ENCODE measurements around the gene YOD1.
A peak's percentile ranks its signal among the peaks of the same experiment; 100 is the strongest.
"Not testable (repeated sequence)": the region's sequence is repeated elsewhere in the genome, so short reads cannot be mapped to it uniquely, and the experiment has no call there.

Gene YOD1

DNA sequence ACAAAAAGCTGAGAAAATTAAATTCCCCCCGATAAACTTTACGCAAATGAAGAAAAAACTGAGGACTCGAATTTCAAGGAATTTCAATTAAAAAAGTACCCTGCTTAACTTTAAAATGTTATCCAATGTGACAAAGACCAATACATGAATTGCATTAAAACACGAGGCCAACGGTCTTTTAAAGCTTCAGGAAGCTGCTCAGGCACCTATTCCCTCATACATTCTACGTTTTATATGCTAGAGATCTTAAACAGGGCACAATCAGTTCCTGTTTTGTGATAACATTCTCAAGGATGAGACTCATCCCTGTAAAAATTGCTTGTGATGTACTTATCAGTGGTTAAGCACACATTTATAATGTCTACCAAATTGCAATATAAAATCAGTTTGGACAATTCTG is 3.0 kb downstream of the YOD1 start:
- DNase-seq, result no peak

DNA sequence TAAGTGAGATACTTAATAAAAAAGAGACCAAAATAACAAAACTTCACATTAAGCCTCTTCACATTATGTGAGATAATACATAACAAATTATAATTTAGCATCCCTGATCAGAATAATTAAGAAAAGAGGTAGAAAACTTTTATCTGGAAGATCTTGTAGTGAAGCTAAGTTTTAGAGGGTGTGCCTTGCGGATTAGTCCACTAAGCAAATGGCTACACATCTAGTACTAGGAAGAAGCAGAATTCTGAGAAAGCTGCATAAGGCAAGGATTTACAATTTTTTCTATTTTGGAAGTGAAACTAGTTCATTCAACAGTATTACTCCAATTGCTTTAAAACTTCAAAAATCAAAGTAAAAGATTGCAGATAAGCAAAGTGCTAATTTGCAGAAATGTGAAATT is 3.5 kb downstream of the YOD1 start:
- DNase-seq, result no peak

DNA sequence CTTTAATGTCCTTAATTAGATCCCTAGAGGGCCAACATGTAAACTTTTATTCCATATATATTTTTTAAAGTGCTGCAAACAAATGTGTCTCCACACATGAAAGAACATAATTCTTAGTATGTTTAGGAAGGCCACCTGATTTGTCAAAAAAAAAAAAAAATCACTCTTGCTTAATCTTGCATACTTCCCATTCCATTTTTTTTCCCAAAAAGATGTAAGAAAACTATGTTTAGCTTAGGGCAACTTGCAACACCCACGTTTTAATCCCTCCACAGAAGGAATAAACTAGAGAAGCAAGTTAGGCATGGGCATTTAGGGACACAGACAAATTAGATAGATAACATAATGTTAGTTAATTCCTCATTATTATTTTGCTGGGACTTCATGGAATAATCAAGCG is 5.6 kb downstream of the YOD1 start:
- DNase-seq, result no peak

DNA sequence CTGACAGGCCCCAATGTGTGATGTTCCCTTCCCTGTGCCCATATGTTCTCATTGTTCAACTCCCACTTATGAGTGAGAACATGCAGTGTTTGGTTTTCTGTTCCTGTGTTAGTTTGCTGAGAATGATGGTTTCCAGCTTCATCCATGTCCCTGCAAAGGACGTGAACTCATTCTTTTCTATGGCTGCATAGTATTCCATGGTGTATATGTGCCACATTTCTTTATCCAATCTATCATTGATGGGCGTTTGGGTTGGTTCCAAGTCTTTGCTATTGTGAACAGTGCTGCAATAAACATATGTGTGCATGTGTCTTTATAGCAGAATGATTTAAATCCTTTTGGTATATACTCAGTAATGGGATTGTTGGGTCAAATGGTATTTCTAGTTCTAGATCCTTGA is 9.6 kb downstream of the YOD1 start:
- not testable (repeated sequence) for DNase-seq

DNA sequence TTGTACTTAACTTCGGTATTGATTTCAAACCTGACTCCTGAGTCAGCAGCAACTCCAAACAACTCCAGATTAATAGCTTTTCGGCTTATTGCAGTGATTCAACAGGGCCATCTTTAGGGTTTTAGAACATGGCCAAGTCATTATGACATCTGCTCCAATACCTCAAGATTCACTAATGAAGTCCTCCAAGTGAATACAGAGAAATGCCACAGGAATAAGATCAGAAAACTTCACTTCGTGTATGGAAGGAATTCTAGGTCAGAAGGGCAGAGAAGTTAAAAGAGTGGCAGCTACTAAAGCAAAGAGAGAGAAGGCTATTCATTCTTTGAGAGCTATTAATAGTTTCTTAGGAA is 10.9 kb downstream of the YOD1 start:
- peak; percentile 56 for DNase-seq

DNA sequence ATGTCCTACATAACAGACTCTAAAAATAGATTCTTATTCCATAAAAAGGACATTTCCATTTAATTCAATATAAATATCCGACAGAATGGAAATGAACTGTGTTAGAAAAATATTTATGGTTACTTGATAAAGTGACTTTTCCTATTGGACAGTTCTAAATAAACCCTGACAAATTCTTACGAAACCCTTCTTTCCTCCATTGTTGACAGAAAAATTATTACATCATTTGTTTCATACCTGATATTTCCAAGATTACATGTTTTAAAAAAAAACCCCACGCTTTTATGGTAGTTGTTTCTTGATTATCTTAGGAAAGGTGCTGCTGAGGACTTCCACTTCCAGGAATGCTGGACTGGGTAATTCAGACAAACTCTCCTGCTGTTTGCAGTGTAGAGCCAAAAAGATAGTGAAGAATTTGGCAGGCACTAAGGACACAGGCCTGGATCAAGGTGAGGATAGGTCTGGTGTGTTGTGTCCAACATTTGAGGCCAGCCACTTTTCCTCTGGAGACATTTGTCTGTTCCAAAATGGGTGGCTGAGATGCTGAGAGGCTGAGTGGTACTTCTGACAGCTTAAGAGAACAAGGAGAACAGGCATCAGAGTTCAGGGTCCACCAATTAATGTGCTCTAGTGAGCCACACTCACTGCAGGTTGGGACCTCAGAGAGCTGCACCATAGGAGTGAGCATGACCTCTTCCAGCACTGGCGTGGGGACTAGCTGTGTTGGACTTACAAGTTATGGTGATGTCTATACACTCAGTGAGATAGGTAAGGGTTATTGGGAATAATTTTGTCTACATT is 11.4 kb downstream of the YOD1 start:
- no peak for DNase-seq

DNA sequence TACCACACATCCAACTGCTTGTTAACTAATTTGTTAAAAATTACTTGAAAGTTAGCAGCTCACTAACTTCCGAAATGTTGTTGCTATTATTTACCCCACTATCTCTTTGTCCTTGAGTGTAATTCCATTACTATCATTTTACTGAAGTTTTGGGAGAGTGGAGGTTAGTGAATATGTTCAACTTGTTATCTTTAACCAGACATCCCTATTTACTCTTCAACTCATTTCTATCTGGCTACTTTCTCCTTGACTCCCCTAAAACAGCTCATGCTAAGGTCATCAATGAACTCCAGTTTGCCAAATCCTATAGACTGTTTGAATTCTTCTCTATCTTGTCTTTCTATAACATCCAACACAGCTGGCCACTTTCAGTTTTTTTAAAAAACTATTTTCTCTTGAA is 14.1 kb downstream of the YOD1 start:
- DNase-seq, result no peak

DNA sequence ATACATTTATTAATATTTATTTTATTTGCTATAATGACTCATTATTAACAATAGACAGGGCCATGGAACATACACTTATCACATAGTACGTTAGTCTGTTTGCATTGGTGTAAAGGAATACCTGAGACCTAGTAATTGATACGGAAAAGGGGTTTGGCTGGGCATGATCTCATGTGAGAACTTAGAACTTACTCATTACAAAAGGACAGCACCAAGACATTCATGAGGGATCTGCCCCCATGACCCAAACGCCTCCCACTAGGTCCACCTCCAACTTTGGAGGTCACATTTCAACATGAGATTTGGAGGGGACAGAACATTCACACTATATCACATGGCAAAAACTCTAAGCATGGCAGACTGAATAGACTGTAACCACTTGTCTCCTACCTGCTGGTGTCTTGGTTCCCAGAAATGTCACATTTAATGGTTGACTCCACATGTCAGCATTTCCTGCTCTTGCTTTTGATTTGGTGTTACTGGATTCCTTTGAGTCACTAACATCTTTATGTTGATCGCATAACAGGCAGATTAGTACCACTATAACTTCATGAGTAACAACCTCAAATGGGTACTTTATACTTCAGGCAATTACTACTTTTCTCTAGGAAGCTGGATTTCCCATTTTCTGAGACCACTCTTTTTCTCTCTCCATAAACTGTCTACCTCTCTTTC is 15.0 kb downstream of the YOD1 start:
- DNase-seq, result no peak

DNA sequence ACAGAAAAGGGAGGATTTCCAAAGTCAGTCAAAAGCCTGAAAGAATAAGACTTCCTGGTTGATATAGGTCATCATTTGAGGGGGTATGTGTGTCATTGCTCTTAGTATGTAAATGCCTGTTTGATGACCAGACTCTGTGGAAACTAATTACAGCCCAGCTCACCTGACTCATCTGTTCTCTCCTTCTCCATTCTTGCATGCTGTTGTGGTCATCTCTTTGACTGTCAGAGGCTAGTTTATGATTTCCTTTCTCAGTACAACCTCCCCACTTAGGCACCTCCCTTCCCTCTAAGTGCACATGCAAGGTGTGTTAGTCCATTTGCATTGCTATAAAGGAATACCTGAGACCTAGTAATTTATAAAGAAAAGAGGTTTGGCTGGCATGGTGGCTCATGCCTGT is 16.0 kb downstream of the YOD1 start:
- peak; percentile 53 for DNase-seq

DNA sequence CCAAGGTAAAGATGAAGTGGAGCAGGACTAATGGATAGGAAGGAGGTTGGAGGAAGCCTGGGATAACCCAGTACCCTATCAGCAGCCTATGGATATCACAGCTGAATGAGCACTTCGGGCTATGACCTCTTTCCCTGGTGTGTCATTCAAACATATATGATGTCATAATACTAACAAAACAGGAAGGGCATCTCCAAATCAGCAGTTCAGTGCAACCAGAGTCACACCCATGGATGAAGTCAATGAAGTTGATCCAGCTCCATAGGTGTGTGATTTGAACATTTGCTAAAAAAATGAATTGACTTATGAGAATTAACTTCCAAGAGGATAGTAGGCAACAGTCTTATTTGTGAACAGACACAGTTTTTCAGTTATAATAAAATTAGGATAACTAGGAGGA is 16.8 kb downstream of the YOD1 start:
- no peak for DNase-seq

DNA sequence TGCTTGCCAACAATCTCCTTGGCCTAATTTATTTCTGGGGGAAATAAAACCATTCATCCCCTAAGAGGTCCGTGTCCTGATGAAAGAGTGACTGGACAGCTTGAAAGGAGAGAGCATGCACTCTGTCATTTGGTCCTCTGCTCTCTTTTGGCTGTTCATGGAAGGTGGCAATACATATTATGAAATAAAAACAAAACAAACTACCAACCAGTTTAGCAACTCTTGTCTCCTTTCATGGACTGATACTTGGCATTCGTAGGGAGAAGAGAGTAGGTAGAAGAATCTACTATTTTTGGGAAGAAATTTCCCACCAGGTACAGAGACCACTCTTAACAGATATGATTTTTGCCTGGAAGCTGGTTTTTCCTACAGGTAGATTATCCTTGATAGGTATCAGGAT is 17.7 kb downstream of the YOD1 start:
- DNase-seq, result no peak

DNA sequence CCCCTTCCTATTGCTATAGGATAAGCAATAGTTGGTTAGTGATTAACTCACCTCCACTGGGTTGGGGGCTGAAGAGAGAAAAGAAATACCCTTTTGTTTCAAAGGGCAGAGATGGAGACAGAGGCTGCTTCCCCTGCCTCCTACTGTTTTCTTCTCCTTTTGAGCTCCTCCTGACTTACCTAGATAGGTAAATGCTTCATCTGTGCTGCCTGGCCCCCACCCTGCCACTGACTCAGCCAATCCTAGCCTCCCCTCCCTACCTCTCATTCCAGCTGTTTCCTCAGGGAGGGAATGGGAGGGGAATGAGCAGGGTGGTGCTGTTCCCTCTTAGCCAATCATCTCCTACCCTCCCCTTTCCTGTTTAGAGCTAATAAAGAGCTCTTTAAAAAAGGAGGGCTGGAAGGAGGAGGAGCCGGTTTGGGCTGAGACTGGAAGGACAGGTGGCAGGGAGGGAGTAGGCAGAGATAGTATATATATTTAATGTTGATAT is 18.4 kb downstream of the YOD1 start, which contains the start of gene C1orf116:
Gene C1orf116, minus strand, starts transcription at position 229 of the 490 bp plus-strand sequence. CDS start 5,158 bp downstream, outside the sequence.
- no peak for DNase-seq

DNA sequence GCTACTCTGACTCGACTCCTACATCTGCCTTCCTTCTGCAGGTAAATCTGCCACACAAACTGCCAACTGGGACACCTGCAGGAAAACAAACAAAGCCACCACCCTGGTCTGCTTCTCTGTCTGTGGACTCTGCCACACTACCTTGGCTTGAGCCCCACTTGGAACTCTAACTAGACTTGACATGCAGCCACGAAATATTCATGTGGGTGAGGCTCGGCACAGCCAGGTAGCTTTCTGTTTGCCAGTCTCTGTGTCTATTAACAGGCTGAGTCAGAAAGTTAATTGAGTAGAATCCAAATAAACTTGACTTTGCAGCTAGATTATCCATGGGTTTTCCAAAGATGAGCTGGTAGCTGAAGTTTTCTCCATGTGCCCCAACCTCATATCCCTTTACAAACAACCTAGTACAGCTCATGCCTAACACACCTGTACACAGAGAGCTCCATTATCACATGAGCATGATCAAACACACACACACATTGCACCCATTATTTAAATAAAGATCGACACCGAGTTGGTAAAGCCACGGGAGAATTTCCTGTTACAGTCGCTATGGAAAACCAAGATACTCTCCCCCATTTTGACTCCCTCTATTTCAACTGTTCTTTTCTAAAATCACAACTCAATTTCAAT is 19.3 kb downstream of the YOD1 start:
- no peak for DNase-seq

DNA sequence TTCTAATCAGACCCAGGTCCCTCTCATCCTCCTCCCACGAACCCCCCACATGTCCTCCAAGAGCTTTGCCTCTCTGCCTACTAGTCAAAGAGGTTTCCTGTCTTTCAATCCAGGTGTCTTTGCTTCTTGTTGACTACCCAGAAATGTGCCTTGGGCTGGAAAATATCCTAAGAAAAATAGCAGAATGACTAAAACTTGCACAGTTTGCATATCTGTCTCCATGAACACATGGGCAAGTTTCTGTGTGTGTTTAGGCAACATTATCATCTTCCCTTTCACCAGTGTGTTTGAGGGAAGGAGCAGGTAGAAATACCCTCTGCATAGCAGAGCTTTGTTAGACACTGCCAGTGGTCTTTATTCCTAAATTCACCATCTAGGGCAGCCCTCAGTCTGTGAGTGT is 20.0 kb downstream of the YOD1 start:
- no peak for DNase-seq

DNA sequence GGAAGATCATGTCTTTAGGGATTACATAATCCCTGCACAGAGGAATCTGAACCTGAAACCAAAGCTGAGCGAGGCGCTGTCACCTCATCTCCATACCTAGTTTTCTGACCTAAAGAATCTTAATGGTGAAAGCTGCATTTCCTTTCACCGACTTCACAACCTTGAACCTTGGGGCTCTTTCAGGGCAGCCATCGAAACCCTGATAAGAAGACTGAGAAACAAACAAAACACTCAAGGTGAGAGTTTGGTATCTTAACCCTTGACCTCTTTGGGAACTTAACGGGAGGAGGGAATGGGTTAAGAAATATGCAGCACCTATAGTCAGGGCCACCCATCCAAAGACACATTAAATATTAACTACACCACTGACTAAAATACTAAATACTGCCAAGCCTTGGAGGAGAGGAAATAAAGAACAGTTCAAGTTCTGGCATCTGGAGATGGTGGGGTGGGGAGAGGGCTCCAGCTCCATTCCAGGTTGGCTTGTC is 20.4 kb downstream of the YOD1 start:
- DNase-seq, result no peak

DNA sequence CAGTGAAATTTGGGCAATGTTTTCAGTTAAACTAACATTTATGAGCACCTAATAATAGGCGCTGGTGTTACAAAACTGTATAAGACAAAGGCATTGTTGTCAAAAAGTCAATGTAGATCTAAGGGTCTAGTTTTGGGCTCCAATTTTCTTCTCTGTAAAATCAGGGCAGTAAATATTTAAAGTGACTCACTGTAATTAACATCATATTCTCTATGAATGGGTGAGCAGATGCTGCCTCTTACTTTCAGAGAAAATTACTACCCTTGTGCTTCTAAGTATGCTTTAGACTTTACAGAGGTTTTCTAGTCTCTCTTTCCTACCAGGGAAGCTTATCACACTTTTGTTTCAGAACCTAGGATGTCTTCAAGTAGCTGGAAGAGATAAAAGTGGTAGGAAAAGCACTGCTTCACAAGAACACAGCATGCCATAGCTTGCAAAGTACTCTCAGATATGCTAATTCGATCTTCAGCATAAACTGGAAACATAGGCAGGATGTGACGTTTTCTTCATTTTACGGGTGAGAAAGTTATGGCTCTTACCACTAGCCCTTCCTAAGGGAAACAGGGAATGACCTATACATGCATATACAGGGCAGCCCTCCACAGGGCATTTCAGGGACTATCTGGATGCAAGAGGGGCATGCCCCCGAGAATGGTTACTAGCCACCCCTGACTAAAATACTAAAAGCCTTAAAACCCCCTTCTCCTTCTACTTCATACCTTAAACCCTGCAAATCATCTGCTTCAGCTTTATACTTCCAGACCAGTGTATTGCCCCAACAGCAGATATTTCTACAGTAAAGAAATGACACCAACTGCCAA is 21.1 kb downstream of the YOD1 start:
- no peak for DNase-seq

DNA sequence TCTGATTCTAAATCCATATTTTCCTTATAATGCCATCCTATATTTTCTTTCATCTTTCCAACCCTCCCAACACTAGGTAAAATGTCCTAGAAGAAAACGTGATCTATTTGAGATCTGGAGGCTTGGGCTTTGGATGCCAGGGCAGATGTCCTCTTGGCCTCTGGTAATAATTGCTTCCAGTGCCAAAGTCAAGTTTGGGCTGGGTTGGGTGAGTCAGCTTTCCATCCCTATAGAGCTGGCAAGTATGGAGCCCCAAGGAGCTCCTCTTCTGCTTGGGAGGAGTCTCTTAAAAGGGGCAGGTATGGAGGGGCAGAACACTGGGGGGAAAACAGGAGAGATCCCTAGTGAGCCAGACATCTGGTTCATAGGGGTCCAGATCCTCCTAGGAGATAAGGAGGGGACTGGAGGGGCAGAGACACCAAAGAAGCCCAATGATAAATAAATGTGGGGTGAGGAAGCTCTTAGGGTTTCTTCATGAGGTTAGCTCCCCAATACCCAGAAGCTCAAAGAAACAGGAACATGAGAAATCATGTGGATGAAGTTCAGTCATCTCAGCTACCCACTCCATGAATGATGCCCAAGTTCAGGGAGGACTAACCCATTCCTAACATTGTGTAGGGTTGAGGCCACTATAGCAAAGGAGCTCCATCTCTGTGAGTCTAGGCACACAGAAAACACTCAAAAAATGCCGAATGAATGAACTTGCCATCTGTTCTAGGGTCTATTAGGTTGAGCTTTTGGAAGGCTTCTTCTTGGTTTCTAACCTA is 21.9 kb downstream of the YOD1 start:
- no peak for DNase-seq

DNA sequence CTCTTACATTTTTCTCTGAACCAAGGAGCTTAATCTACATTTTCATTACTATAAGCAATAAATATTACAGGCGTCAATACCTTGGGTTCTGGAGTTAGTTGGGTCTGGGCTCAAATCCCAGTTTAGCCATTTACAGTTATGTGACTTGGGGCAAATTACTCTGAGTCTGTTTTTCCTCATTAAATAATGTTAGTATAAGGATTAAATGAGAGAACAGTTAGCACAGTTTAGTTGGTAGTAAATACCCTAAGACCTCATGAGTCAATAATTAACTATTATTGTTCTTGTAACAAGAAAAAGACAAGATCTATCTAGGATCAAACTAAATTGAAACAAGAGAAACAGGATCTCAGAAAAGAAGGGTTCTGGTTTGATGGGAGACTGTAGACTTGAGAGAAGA is 23.1 kb downstream of the YOD1 start:
- DNase-seq, result no peak

DNA sequence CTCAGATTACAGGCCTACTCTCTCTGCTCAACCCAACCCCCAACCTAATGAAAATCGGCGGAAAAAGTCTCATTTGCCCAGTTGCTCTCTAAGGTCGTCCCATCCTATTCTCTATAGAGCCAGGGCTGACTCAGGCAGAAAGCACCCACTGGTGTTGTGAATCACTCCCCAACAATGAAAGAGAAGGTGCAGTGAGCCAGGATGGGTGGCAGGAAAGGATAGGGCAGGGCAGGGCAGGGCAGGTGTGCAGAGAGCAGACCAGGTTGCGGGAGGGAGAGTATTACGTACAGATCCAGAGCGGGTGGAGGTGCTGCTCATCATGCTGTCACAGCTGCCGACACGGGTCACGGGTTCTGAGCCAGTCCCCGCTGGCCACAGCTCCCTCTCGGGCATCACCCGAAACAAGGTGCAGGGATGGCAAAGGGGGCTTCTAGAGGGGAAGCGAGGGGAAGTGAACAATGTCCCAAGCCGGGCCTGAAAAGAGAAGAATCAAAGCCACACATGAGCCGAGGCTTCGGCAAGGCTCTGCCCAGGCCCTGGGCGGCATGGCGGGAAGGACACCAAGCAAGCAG is 23.7 kb downstream of the YOD1 start:
- DNase-seq, result peak; percentile 46

DNA sequence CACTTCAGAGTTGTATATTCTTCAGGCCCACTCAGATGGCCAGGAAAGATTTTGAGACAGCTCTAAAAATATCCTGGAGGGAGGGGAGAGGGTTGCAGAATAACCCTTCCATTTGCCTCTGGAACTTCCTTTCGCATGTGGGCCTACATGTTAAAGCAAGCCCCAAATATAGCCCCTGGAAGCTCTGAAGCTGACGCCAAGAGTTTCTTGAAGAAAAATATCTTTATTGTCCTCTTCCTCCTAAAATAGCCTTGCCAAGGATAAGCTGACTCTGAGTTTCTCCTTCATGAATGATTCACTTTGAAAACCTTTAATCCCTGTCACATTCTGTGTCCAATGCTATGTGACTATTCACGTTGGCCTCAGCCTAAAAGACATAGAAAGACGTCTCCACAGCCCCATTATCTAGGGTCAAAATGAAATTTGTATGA is 24.9 kb downstream of the YOD1 start:
- peak; percentile 73 for DNase-seq

DNA sequence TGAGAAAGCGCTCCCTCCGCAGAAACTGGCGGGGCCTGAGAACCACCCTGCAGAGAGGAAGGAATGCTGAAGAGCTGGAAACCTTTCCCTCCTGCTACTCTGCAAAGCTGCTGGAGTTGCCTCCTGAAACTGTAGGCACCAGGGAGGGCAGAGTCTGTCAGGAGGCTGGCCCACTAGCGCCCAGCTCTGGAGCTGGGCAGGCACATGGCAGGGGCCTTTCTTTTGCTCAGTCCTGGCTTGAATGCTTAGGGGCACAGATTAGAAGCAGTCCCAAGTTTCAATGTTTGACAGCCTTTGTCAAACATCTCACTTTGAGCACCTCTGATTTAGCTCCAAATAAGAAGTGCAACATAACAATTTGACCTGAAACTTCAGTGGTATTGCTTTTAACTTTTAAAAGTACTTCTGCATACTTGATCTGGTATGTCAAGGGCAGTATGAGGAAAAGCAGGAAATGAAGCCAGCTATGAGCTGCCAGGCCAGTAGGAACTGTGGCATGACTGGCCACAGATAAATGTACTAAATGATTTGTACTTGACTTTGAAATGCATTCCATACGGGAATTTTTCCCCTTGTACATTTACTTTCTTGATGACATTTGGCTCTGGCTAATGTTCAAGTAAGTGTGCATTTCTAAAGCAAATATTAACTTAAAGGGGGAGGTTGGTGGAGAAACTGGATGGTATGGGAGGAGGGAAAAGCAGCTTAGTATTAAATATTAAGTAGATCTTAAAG is 25.7 kb downstream of the YOD1 start:
- peak; percentile 83 for DNase-seq

Data from fibroblast of skin of back (primary cell).